ENCODE results near the gene PLCL1. TPM values are rescaled to one million over a fixed set of nuclear protein-coding genes. Genes with fewer than 3 reads are reported as not detected.

The PLCL1 gene
- total and polyA plus RNA-seq, 12 donors: 1.6 to 24.0 (median 4.9) TPM

GRCh38 chr2:197798187-197798586, 6.2 kb upstream of the PLCL1 start:
- intact Hi-C loops (cut with DNase I): no loop called here
- H3K4me3 ChIP-seq: no peak overlapping the region
- H3K4me1 ChIP-seq (replicated peaks in 1 of 2): peaks cover 0 to under 1% of the 10 kb centered on the region in 2 donors
- H3K27ac ChIP-seq: no peak overlapping the region
- H3K9me3 ChIP-seq (replicated peaks in 1 of 3): no peaks in the 10 kb centered on the region
- H3K36me3 ChIP-seq (replicated peaks in 1 of 2): no peaks in the 10 kb centered on the region
- H3K27me3 ChIP-seq: no peaks in the 10 kb centered on the region
- no peak for DNase-seq
- no peak for TF ChIP-seq POLR2A (IDR thresholded peaks at IDR 0.05)
- TF ChIP-seq, protein P1, sequence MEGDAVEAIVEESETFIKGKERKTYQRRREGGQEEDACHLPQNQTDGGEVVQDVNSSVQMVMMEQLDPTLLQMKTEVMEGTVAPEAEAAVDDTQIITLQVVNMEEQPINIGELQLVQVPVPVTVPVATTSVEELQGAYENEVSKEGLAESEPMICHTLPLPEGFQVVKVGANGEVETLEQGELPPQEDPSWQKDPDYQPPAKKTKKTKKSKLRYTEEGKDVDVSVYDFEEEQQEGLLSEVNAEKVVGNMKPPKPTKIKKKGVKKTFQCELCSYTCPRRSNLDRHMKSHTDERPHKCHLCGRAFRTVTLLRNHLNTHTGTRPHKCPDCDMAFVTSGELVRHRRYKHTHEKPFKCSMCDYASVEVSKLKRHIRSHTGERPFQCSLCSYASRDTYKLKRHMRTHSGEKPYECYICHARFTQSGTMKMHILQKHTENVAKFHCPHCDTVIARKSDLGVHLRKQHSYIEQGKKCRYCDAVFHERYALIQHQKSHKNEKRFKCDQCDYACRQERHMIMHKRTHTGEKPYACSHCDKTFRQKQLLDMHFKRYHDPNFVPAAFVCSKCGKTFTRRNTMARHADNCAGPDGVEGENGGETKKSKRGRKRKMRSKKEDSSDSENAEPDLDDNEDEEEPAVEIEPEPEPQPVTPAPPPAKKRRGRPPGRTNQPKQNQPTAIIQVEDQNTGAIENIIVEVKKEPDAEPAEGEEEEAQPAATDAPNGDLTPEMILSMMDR (IDR thresholded peaks at IDR 0.05): no peak
- WGBS, 4 donors: 56 to 69% (median 59%) methylated on average over 4 of the region's 4 CpGs

DNA sequence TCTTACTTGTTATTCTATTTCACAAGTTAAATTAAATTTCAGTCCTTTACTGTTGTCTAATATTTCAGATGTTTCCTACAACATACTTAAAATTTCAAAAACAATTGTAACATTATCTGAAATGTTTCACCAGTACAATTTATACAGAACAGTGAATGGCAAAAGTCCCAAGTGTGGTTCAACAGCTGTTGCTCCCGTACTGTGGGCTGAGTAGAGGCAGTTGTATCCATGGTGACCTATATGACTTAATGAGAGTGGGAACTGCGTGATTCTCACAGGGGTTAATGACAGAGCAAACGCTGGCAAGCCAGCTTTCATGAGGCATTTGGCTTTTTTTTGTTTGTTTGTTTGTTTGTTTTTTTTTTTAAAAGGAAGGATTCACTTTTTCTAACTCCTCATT, 5.3 kb upstream of the PLCL1 start:
- H3K27me3 ChIP-seq: no peaks in the 10 kb centered on the region
- 67 to 78% (median 77%) methylated on average over 3 of the region's 3 CpGs for WGBS, 4 donors
- H3K27ac ChIP-seq: no peak overlapping the region
- H3K36me3 ChIP-seq (replicated peaks in 1 of 2): no peaks in the 10 kb centered on the region
- TF ChIP-seq, protein P1 (IDR thresholded peaks at IDR 0.05): no peak
- no peak for TF ChIP-seq POLR2A (IDR thresholded peaks at IDR 0.05)
- no peak for DNase-seq
- H3K4me1 ChIP-seq (replicated peaks in 1 of 2): peaks cover 9% of the 10 kb centered on the region in 2 donors
- H3K9me3 ChIP-seq (replicated peaks in 1 of 3): no peaks in the 10 kb centered on the region
- intact Hi-C loops (cut with DNase I): no loop called here
- no peak overlapping the region for H3K4me3 ChIP-seq

DNA sequence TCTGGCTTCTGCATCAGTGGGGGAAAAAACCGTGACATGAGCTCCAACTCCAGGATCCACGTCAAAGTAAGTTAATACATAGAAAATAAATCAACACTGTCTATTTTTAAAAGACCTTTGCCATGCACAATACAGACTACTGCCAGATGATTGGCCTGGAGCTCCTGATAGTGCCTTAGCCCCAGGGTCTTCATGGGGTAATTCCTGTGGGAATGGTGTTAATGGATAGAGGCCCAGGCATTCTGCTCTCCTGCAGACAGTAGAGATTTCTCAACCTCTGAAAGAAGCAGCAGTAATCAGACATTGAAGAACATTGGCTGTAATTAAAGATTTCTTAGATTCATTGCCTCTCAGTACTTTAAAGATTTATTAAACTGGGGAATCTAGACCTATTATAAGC, 4.3 kb upstream of the PLCL1 start:
- Histone ChIP-seq H3K4me1 (replicated peaks in 1 of 2) (peaks cover 10 to 11% of the 10 kb centered on the region in 2 donors), H3K27ac (no peak overlapping the region), H3K9me3 (replicated peaks in 1 of 3) (no peaks in the 10 kb centered on the region), H3K4me3 (no peak overlapping the region), H3K27me3 (no peaks in the 10 kb centered on the region), H3K36me3 (replicated peaks in 1 of 2) (no peaks in the 10 kb centered on the region)
- no peak for DNase-seq
- WGBS, 4 donors: 76 to 87% (median 79%) methylated on average over 2 of the region's 2 CpGs
- TF ChIP-seq, protein P1 (IDR thresholded peaks at IDR 0.05): no peak
- no peak for TF ChIP-seq POLR2A (IDR thresholded peaks at IDR 0.05)
- intact Hi-C loops (cut with DNase I): loop anchor here (5.0 kb wide), 2 partner anchors 327 to 497 kb away; no protein-coding TSS in a partner anchor

DNA sequence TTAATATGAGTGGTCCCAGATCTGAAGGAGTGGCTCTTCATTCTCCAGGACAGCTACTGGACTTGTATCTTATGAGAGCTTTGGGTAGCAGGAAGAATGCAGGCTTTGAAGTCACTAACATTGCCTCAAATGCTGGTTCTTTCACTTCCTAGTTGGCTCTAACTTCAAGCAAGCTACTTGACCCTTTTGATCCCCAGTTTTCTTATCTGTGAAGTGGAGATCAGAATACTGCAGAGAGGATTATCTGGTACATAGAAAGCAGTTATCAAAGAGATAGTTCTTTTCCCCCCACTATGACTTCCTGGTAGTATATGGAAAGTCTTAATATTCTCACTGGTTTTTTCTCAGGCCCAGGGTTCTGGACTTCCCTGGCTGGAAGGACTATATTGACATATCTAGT, 3.4 kb upstream of the PLCL1 start:
- H3K27me3 ChIP-seq: no peaks in the 10 kb centered on the region
- H3K4me1 ChIP-seq (replicated peaks in 1 of 2): peaks cover 10 to 17% of the 10 kb centered on the region in 2 donors
- DNase-seq: no peak
- intact Hi-C loops (cut with DNase I): loop anchor here (5.0 kb wide), 2 partner anchors 326 to 496 kb away; no protein-coding TSS in a partner anchor
- no peaks in the 10 kb centered on the region for H3K9me3 ChIP-seq (replicated peaks in 1 of 3)
- TF ChIP-seq, protein P1 (IDR thresholded peaks at IDR 0.05): no peak
- no peak for TF ChIP-seq POLR2A (IDR thresholded peaks at IDR 0.05)
- no peak overlapping the region for H3K27ac ChIP-seq
- H3K4me3 ChIP-seq: no peak overlapping the region
- no peaks in the 10 kb centered on the region for H3K36me3 ChIP-seq (replicated peaks in 1 of 2)

Data from adrenal gland (tissue), 12 donors.